Mucosa of rectum (tissue), 2 donors: ENCODE data around the gene NBPF26.
"Not testable (repeated sequence)": the region's sequence is repeated elsewhere in the genome, so short reads cannot be mapped to it uniquely, and the experiment has no call there.

Source experiments
- H3K27ac ChIP-seq, 2 donors: one replicate each; pipeline ENCODE4 v1.7.0; 2013; ENCODE audit warnings: inconsistent platforms in 2 of 2, low read depth in 2 of 2, low read length in 2 of 2
- H3K27me3 ChIP-seq, 2 donors: one replicate each; pipeline ENCODE4 v1.7.0; 2013; ENCODE audit warnings: low read length in 2 of 2; ENCODE audit not compliant: control insufficient read depth in 2 of 2, insufficient read depth in 2 of 2
- H3K36me3 ChIP-seq, 2 donors: one replicate each; pipeline ENCODE4 v1.7.0; 2013; ENCODE audit warnings: low read length in 2 of 2; ENCODE audit not compliant: control insufficient read depth in 2 of 2, insufficient read depth in 2 of 2
- H3K4me1 ChIP-seq, 2 donors: one replicate each; pipeline ENCODE4 v1.7.0; 2013; ENCODE audit warnings: low read length in 2 of 2, mild to moderate bottlenecking in 1 of 2; ENCODE audit not compliant: control insufficient read depth in 2 of 2, insufficient read depth in 2 of 2
- H3K4me3 ChIP-seq, 2 donors: one replicate each; pipeline ENCODE4 v1.7.0; 2013; ENCODE audit warnings: low read length in 2 of 2
- H3K9ac ChIP-seq, 2 donors: one replicate each; pipeline ENCODE4 v1.7.0; 2013; ENCODE audit warnings: low read length in 2 of 2, low read depth in 1 of 2, mild to moderate bottlenecking in 1 of 2
- H3K9me3 ChIP-seq, 2 donors: one replicate each; pipeline ENCODE4 v1.7.0; 2013; ENCODE audit warnings: low read length in 2 of 2; ENCODE audit not compliant: control insufficient read depth in 2 of 2
- donor health status: healthy.
- donor health status: Normal muscosa, but diverticular disease.

The NBPF26 gene

DNA sequence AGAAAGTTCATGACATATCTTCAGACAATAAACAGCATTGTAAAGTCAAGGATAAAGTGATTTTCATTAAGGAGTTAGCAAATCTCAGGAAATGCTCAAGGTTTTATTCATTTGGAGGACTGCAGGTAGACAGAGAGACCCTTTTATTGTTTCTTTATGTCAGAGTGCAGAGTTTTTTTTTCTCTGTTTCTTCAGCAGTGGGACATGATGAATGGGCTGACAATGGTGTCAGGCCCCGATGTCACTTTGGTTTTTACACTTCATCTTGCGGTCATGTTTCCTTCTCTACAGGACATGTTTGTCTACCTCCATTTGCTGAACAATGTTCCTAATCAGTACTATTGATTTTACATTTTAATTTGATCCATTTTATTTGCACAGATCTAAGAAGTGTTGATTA is 134.4 kb downstream of the NBPF26 start:
- H3K27ac ChIP-seq, H3K4me1 ChIP-seq, H3K27me3 ChIP-seq, H3K36me3 ChIP-seq, H3K4me3 ChIP-seq, H3K9ac ChIP-seq, H3K9me3 ChIP-seq: not testable (repeated sequence)

DNA sequence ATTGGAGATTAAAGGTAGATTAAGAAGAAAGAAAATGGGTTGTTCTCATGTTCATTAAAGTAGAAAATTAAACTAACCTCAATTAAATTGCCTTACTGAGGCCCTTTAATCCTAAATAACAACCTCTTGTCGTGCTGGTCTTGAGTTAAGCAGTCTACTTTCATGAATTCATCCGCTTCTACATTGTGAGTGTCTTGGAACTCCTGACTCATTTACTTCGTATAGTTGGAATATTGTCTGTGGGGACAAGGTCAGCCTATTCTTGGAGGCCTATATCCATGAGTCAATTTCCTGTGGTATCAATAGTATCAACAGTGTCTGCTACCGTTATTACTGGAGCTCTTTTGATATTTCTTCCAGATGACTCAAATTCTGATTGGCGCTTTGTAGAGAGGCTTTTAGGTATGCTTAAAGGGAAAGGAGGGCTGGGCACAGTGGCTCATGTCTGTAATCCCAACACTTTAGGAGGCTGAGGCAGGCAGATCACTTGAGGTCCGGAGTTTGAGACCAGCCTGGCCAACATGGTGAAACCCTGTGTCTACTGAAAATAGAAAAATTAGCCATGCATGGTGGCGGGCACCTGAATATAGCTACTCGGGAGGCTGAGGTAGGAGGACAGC is 136.0 kb downstream of the NBPF26 start:
- H3K36me3 ChIP-seq = not testable (repeated sequence)

DNA sequence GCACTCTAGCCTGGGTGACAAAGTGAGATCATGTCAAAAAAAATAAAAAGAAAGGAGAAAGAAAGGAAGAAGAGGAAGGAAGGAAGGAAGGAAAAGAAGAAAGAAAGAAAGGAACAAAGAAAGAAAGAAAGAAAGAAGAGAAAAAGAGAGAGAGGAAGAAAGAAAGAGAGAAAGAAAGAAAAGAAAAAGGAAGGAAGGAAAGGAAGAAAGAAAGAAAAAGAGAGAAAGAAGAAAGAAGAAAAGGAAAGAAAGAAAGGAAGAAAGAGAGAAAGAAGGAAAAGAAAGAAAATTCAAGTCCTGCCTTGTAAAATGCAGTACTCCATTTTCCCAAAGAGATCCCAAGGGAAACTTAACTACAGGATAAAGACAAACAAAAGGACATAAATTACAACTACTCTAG is 154.5 kb downstream of the NBPF26 start:
- not testable (repeated sequence) for H3K9ac ChIP-seq, H3K27me3 ChIP-seq, H3K27ac ChIP-seq, H3K36me3 ChIP-seq, H3K9me3 ChIP-seq, H3K4me1 ChIP-seq, H3K4me3 ChIP-seq

More for the DNA sequence above, 136.0 kb downstream of the NBPF26 start:
- H3K4me3 ChIP-seq, H3K27me3 ChIP-seq, H3K27ac ChIP-seq, H3K9me3 ChIP-seq, H3K9ac ChIP-seq, H3K4me1 ChIP-seq: not testable (repeated sequence)

DNA sequence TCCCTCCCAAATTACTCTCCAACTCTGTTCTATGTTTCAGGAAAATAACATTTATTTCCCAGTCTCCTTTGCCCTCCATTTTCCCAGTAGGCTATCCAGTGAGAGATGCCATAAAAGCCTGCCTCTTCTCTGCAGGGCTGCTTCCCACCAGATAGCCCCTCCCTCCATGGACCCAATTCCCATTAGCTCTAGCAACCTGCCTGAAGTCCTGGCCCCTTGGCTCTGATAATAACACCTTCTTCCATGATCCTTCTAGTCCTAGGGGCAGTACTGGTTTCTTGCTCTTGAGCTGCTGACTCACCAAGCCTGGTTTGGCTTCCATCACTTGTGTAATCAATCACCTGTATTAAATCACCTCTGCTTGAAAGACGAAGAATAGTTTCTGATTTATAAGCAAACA is 156.3 kb downstream of the NBPF26 start:
- H3K36me3 ChIP-seq, H3K4me1 ChIP-seq, H3K27me3 ChIP-seq, H3K4me3 ChIP-seq, H3K9ac ChIP-seq, H3K27ac ChIP-seq, H3K9me3 ChIP-seq: not testable (repeated sequence)

DNA sequence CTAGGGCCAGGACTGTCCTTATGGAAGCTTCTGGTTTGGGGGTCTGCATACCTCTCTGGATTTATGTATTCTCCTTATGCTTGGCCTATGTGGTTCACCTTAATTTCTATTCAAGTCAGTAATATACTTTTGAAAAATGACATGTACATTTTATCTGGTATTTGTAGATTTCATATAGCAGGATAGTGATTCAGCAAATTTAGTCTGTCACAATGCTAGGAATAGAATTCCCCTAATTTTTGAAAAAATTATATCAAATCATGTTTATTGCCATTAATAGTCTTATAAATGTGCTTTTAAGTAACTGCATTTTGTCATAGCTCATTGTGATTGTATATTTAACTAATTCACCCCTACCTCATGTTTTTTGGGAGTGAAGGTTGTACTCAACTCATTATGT is 158.2 kb downstream of the NBPF26 start:
- H3K4me1 ChIP-seq, H3K36me3 ChIP-seq, H3K27me3 ChIP-seq, H3K27ac ChIP-seq, H3K4me3 ChIP-seq, H3K9ac ChIP-seq, H3K9me3 ChIP-seq: not testable (repeated sequence)
